ENCODE data around the gene SUOX.
"Not testable (repeated sequence)": the region's sequence is repeated elsewhere in the genome, so short reads cannot be mapped to it uniquely, and the experiment has no call there.

DNA sequence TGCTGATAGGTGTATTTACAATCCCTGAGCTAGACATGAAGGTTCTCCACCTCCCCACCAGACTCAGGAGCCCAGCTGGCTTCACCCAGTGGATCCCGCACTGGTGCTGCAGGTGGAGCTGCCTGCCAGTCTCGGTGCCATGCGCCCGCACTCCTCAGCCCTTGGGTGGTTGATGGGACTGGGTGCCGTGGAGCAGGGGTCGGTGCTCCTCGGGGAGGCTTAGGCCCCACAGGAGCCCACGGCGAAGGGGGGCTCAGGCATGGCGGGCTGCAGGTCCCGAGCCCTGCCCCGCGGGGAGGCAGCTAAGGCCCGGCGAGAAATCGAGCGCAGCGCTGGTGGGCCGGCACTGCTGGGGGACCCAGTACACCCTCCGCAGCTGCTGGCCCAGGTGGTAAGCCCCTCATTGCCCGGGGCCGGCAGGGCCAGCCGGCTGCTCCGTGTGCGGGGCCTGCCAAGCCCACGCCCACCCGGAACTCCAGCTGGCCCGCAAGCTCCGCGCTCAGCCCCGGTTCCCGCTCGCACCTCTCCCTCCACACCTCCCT, 3.0 kb downstream of the SUOX start:
- TF ChIP-seq, protein P1, sequence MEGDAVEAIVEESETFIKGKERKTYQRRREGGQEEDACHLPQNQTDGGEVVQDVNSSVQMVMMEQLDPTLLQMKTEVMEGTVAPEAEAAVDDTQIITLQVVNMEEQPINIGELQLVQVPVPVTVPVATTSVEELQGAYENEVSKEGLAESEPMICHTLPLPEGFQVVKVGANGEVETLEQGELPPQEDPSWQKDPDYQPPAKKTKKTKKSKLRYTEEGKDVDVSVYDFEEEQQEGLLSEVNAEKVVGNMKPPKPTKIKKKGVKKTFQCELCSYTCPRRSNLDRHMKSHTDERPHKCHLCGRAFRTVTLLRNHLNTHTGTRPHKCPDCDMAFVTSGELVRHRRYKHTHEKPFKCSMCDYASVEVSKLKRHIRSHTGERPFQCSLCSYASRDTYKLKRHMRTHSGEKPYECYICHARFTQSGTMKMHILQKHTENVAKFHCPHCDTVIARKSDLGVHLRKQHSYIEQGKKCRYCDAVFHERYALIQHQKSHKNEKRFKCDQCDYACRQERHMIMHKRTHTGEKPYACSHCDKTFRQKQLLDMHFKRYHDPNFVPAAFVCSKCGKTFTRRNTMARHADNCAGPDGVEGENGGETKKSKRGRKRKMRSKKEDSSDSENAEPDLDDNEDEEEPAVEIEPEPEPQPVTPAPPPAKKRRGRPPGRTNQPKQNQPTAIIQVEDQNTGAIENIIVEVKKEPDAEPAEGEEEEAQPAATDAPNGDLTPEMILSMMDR (IDR thresholded peaks at IDR 0.05): not testable (repeated sequence)
- not testable (repeated sequence) for TF ChIP-seq POLR2AphosphoS5 (IDR thresholded peaks at IDR 0.05; ENCODE audit: low read depth, low read length)

Data from Panc1 (cell line).